HCT116 (cell line): ENCODE results near the gene COBLL1. TPM values are rescaled to one million over a fixed set of nuclear protein-coding genes. Genes with fewer than 3 reads are reported as not detected.

Experiments
- ATAC-seq: fragments of 200-7000 bp; cut with Tn5 transposase; 2 replicates; pipeline ENCODE4 v1.9.1; 2020; ENCODE audit warnings: mild to moderate bottlenecking, moderate library complexity
- BruUV-seq: library from RNA; stranded (reverse); fragments of 400-500 nt; replicated peaks from 2 replicates; lab custom pipeline; 2021; lab: Mats Ljungman, UMichigan
- CTCF ChIA-PET: fragments of 300-600 bp; sonication (Branson Sonifier 250); formaldehyde crosslinking; loops from one replicate; lab custom pipeline; 2021; ENCODE audit warnings: antibody characterized with exemption; lab: Charles Lee
- POLR2A ChIA-PET: fragments of 300-600, 350-600 bp; sonication (Branson Sonifier 250); formaldehyde crosslinking; loops from one replicate; lab custom pipeline; 2021; ENCODE audit warnings: antibody characterized with exemption; lab: Charles Lee
- RAD21 ChIA-PET, 2 experiments: fragments of 300-600 bp; sonication (Branson Sonifier 250); formaldehyde crosslinking; loops; one replicate each; lab custom pipeline; 2023; ENCODE audit warnings: low total read pairs in 2 of 2; ENCODE audit not compliant: uncharacterized antibody in 2 of 2, unreplicated experiment in 2 of 2, low non-redundant PET in 1 of 2; lab: Charles Lee
- DNase-seq: peaks from one replicate; pipeline ENCODE4 v3.0.0-alpha.2; 2010; ENCODE audit warnings: low read depth, low spot score
- H2AFZ ChIP-seq: fragments of 200-600 bp; shearing (Covaris generic), sonication (generic); 2 replicates; pipeline ENCODE4 v1.6.1; 2017; ENCODE audit warnings: low read depth, mixed run types, mixed read lengths, antibody characterized with exemption, low read length; ENCODE audit not compliant: poor library complexity, severe bottlenecking
- H3K27ac ChIP-seq: 2 replicates; pipeline ENCODE4 v1.5.1; 2012; ENCODE audit warnings: low read depth, low read length
- H3K27me3 ChIP-seq: fragments of 200-600 bp; sonication (generic); 2 replicates; pipeline ENCODE4 v1.6.1; 2016; ENCODE audit warnings: mixed run types, low read length, mixed read lengths; ENCODE audit not compliant: insufficient read depth
- H3K36me3 ChIP-seq, 2 experiments: fragments of 200-500 bp in 1 of 2; fragments of 200-600 bp in 1 of 2; sonication (Bioruptor generic) in 1 of 2; sonication (generic) in 1 of 2; 2 replicates each; pipeline versions ENCODE4 v1.5.1 to v1.6.1; 2014 to 2016; ENCODE audit warnings: low read length in 2 of 2, inconsistent platforms in 1 of 2, mixed read lengths in 1 of 2, mixed run types in 1 of 2; ENCODE audit not compliant: insufficient read depth in 2 of 2, control insufficient read depth in 1 of 2
- H3K4me1 ChIP-seq, 2 experiments: fragments of 200-600 bp in 1 of 2; sonication (generic) in 1 of 2; 2 replicates each; pipeline versions ENCODE4 v1.5.1 to v1.6.1; 2012 to 2017; ENCODE audit warnings: low read length in 2 of 2, inconsistent platforms in 1 of 2, mild to moderate bottlenecking in 1 of 2, mixed read lengths in 1 of 2, mixed run types in 1 of 2, moderate library complexity in 1 of 2; ENCODE audit not compliant: insufficient read depth in 2 of 2, control insufficient read depth in 1 of 2
- H3K4me2 ChIP-seq: fragments of 200-600 bp; sonication (generic); 2 replicates; pipeline ENCODE4 v1.6.1; 2017; ENCODE audit warnings: mixed run types, low read length, mixed read lengths
- H3K4me3 ChIP-seq, 2 experiments: fragments of 200-600 bp in 1 of 2; sonication (generic) in 1 of 2; replicated peaks in 1 of 2; 2 replicates each; pipeline ENCODE4 v1.5.1; 2011 to 2016; ENCODE audit warnings: low read length in 2 of 2, control low read depth in 1 of 2, low read depth in 1 of 2, mild to moderate bottlenecking in 1 of 2, mixed read lengths in 1 of 2, mixed run types in 1 of 2
- H3K79me2 ChIP-seq: fragments of 200-600 bp; sonication (generic); 2 replicates; pipeline ENCODE4 v1.6.1; 2017; ENCODE audit warnings: mild to moderate bottlenecking, mixed run types, low read length, moderate library complexity, mixed read lengths; ENCODE audit not compliant: insufficient read depth
- H3K9ac ChIP-seq: fragments of 200-600 bp; sonication (generic); 2 replicates; pipeline ENCODE4 v1.6.1; 2016; ENCODE audit warnings: low read length, mixed read lengths
- H3K9me2 ChIP-seq: fragments of 200-600 bp; sonication (generic), shearing (Covaris generic); 2 replicates; pipeline ENCODE4 v1.6.1; 2017; ENCODE audit warnings: mixed run types, mild to moderate bottlenecking, moderate library complexity; ENCODE audit not compliant: insufficient read depth
- H3K9me3 ChIP-seq, 2 experiments: fragments of 200-500 bp in 1 of 2; fragments of 200-600 bp in 1 of 2; sonication (Bioruptor generic) in 1 of 2; sonication (generic) in 1 of 2; 2 replicates each; pipeline ENCODE4 v1.6.1; 2014 to 2017; ENCODE audit warnings: low read length in 2 of 2, mixed read lengths in 2 of 2, inconsistent platforms in 1 of 2, low read depth in 1 of 2, mild to moderate bottlenecking in 1 of 2, mixed run types in 1 of 2, moderate library complexity in 1 of 2; ENCODE audit not compliant: control insufficient read depth in 1 of 2, insufficient read depth in 1 of 2
- H4K20me1 ChIP-seq: fragments of 200-600 bp; sonication (generic), shearing (Covaris generic); 2 replicates; pipeline ENCODE4 v1.6.1; 2017; ENCODE audit warnings: mixed run types, mild to moderate bottlenecking, moderate library complexity; ENCODE audit not compliant: insufficient read depth
- CBX3 ChIP-seq: IDR thresholded peaks from 2 replicates; pipeline ENCODE4 v1.6.1; 2012; ENCODE audit warnings: low read depth
- CEBPB ChIP-seq: IDR thresholded peaks from 2 replicates; pipeline ENCODE4 v1.6.1; 2012; ENCODE audit warnings: low read depth
- EGR1 ChIP-seq: IDR thresholded peaks from 2 replicates; pipeline ENCODE4 v1.6.1; 2012; ENCODE audit warnings: low read depth
- EZH2 ChIP-seq: fragments of 200-600 bp; sonication (generic); IDR thresholded peaks from 2 replicates; pipeline ENCODE4 v1.6.1; 2017; ENCODE audit warnings: antibody characterized with exemption, mixed run types
- EZH2phosphoT487 ChIP-seq: fragments of 200-600 bp; IDR thresholded peaks from 2 replicates; pipeline ENCODE4 v1.6.1; 2018; ENCODE audit warnings: antibody characterized with exemption, borderline replicate concordance
- FOSL1 ChIP-seq: IDR thresholded peaks from 2 replicates; pipeline ENCODE4 v1.6.1; 2012; ENCODE audit warnings: low read depth
- SIN3A ChIP-seq: IDR thresholded peaks from 2 replicates; pipeline ENCODE4 v1.6.1; 2012; ENCODE audit warnings: low read depth
- SRF ChIP-seq: IDR thresholded peaks from 2 replicates; pipeline ENCODE4 v1.6.1; 2012; ENCODE audit warnings: low read depth
- YY1 ChIP-seq: IDR thresholded peaks from 2 replicates; pipeline ENCODE4 v1.6.1; 2011; ENCODE audit warnings: low read length, low read depth, moderate library complexity, mild to moderate bottlenecking; ENCODE audit not compliant: insufficient replicate concordance; ENCODE audit errors: extremely low read depth
- ZFX ChIP-seq: fragments of 450-650 bp; IDR thresholded peaks from 2 replicates; pipeline ENCODE4 v1.6.1; 2017
- ZNF274 ChIP-seq: fragments of 200-500 bp; sonication (Bioruptor generic); IDR thresholded peaks from 2 replicates; pipeline ENCODE4 v1.6.1; 2014; ENCODE audit warnings: mild to moderate bottlenecking, low read depth, low read length, inconsistent platforms
- intact Hi-C: fragments of 100-400 bp; cut with micrococcal nuclease; formaldehyde crosslinking; loops from 2 replicates; pipeline ENCODE4 v1.10.0; 2022
- total RNA-seq: library from RNA; stranded (reverse); gene quantifications from one replicate; pipeline ENCODE4 v1.2.1, GENCODE V29; 2021; ENCODE audit not compliant: unreplicated experiment
- TF ChIP-seq, protein P1 (sequence below), 3 experiments: fragments of 200-600 bp in 1 of 3; sonication (generic) in 1 of 3; IDR thresholded peaks in 2 of 3; conservative IDR thresholded peaks in 1 of 3; 2 replicates each; pipeline ENCODE4 v1.5.1; 2012 to 2017; ENCODE audit warnings: low read depth in 2 of 3, low read length in 2 of 3, antibody characterized with exemption in 1 of 3, borderline replicate concordance in 1 of 3, control low read depth in 1 of 3, mild to moderate bottlenecking in 1 of 3, mixed read lengths in 1 of 3, mixed run types in 1 of 3, moderate library complexity in 1 of 3; ENCODE audit not compliant: insufficient read depth in 1 of 3
- TF ChIP-seq, protein P2 (sequence below): IDR thresholded peaks from 2 replicates; pipeline ENCODE4 v1.6.1; 2012
- TF ChIP-seq, protein P3 (sequence below): IDR thresholded peaks from 2 replicates; pipeline ENCODE4 v1.6.1; 2012

COBLL1 gene
- total RNA-seq, 1 experiment from 2014 or later = 3.6 TPM

DNA sequence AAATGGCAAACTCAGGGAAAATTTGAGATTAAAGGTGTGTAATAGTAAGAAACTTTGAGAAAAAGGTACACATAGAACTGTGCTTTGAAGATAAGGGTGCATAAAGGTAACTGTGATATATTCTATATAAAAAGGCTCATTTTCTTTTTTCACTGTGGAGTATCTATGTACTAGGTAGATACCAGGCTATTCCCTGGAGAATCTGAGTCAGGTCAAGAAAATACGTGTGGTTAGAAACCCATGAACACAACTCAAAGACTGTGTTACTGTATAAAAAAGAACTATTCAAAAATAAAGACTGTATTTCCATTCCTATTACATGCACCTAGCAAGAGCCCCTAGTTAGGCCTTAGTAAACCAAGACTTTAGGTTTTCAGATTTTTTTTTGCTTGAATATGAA lies 120.2 kb downstream of the COBLL1 start:
- H3K4me3 ChIP-seq = no peak overlapping the region
- ATAC-seq (no peak), DNase-seq (no peak)
- H2AFZ ChIP-seq = no peak overlapping the region
- no peaks in the 10 kb centered on the region for H3K4me1 ChIP-seq
- POLR2A ChIA-PET = no interaction called here
- RAD21 ChIA-PET = no interaction called here
- CTCF ChIA-PET = no interaction called here
- no peaks in the 10 kb centered on the region for H4K20me1 ChIP-seq
- no peaks in the 10 kb centered on the region for H3K9me2 ChIP-seq
- TF ChIP-seq, protein P1, sequence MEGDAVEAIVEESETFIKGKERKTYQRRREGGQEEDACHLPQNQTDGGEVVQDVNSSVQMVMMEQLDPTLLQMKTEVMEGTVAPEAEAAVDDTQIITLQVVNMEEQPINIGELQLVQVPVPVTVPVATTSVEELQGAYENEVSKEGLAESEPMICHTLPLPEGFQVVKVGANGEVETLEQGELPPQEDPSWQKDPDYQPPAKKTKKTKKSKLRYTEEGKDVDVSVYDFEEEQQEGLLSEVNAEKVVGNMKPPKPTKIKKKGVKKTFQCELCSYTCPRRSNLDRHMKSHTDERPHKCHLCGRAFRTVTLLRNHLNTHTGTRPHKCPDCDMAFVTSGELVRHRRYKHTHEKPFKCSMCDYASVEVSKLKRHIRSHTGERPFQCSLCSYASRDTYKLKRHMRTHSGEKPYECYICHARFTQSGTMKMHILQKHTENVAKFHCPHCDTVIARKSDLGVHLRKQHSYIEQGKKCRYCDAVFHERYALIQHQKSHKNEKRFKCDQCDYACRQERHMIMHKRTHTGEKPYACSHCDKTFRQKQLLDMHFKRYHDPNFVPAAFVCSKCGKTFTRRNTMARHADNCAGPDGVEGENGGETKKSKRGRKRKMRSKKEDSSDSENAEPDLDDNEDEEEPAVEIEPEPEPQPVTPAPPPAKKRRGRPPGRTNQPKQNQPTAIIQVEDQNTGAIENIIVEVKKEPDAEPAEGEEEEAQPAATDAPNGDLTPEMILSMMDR (IDR thresholded peaks at IDR 0.05 in 2 of 3, conservative IDR thresholded peaks at IDR 0.05 in 1 of 3; ENCODE audit: borderline replicate concordance in 1 of 3, insufficient read depth in 1 of 3, low read depth in 2 of 3, low read length in 2 of 3) = no peak
- TF ChIP-seq SRF = no peak
- BruUV-seq = no TSS peak
- H3K27me3 ChIP-seq = no peaks in the 10 kb centered on the region
- H3K9ac ChIP-seq = no peak overlapping the region
- H3K27ac ChIP-seq = no peak overlapping the region
- no peaks in the 10 kb centered on the region for H3K9me3 ChIP-seq
- intact Hi-C loops = no loop called here
- H3K36me3 ChIP-seq = no peaks in the 10 kb centered on the region
- no peak overlapping the region for H3K4me2 ChIP-seq
- no peaks in the 10 kb centered on the region for H3K79me2 ChIP-seq

DNA sequence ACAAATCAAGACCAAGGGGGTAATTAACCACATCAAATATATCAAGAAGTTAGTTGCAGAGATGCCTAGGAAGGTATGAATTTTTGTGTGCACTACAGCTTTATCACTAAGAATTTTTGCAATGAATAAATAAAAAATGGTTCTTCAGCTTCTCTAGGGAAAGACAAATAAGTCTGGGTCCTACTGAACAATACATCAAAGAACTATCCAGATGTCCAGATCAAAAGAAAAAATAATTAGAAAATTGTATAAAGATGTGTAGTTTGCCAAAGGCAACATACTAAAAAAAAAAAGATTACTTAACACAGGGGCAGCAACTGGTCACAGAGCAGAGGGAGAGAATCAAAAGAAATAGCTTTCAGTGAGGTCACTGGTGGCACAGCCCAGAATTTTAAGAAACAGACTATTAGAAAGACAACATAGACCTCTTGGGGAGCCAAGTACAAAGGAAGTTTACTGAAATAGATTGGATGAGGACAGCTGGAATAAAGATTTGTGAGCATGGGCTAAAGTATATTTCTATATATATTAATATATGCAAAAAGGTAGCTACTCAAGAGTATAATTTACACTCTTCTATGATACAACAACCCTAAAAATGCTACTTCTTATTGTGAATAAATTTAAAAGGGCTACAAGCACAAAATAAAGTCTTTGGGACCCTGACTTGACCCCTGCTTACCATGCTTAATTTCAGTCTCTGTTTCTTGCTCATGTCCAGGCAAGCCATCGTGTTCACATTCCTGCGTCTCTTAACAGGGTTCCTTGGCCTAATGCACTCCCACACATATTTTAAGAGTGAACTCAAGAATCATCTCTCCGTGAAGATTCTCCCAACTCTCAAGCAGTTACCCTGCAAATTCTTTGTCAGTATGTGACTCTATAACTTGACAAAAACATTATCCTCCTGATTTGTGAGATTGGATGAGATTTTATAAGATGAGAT lies 121.4 kb downstream of the COBLL1 start:
- H3K9me3 ChIP-seq = no peaks in the 10 kb centered on the region
- no peak overlapping the region for H3K27ac ChIP-seq
- BruUV-seq = no TSS peak
- ATAC-seq (no peak), DNase-seq (no peak)
- CTCF ChIA-PET = interaction anchor here (1.2 kb wide), 1 partner anchor 9 kb away, joined by 4 read pairs; no protein-coding TSS in a partner anchor
- POLR2A ChIA-PET = no interaction called here
- H4K20me1 ChIP-seq = no peaks in the 10 kb centered on the region
- H3K27me3 ChIP-seq = no peaks in the 10 kb centered on the region
- H3K36me3 ChIP-seq = no peaks in the 10 kb centered on the region
- no peak overlapping the region for H2AFZ ChIP-seq
- H3K4me1 ChIP-seq = no peaks in the 10 kb centered on the region
- H3K4me2 ChIP-seq = no peak overlapping the region
- H3K4me3 ChIP-seq = no peak overlapping the region
- H3K9ac ChIP-seq = no peak overlapping the region
- no peaks in the 10 kb centered on the region for H3K79me2 ChIP-seq
- intact Hi-C loops = loop anchor here (10.0 kb wide), 1 partner anchor 1565 kb away; no protein-coding TSS in a partner anchor
- RAD21 ChIA-PET = no interaction called here
- H3K9me2 ChIP-seq = no peaks in the 10 kb centered on the region
- TF ChIP-seq SIN3A = no peak
- TF ChIP-seq, protein P2, sequence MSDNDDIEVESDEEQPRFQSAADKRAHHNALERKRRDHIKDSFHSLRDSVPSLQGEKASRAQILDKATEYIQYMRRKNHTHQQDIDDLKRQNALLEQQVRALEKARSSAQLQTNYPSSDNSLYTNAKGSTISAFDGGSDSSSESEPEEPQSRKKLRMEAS = no peak
- TF ChIP-seq EZH2phosphoT487 = no peak
- TF ChIP-seq YY1 = no peak
- TF ChIP-seq CBX3 = no peak
- no peak for TF ChIP-seq EGR1
- no peak for TF ChIP-seq FOSL1
- TF ChIP-seq, protein P3, sequence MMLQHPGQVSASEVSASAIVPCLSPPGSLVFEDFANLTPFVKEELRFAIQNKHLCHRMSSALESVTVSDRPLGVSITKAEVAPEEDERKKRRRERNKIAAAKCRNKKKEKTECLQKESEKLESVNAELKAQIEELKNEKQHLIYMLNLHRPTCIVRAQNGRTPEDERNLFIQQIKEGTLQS = no peak
- TF ChIP-seq, protein P1 (IDR thresholded peaks at IDR 0.05 in 2 of 3, conservative IDR thresholded peaks at IDR 0.05 in 1 of 3; ENCODE audit: borderline replicate concordance in 1 of 3, insufficient read depth in 1 of 3, low read depth in 2 of 3, low read length in 2 of 3) = no peak
- TF ChIP-seq EZH2 = no peak
- TF ChIP-seq ZNF274 = no peak
- no peak for TF ChIP-seq CEBPB
- TF ChIP-seq SRF = no peak
- no peak for TF ChIP-seq ZFX
